GM18519 (cell line): ENCODE results near the gene SMIM8.

ENCODE experiments used
- ATAC-seq: cut with Tn5 transposase; IDR thresholded peaks from one replicate; pipeline ENCODE4 v1.9.1; 2021; ENCODE audit warnings: mild to moderate bottlenecking, moderate library complexity; ENCODE audit not compliant: unreplicated experiment, low FRiP score

The SMIM8 gene

GRCh38 chr6:87382861-87383260 lies 60.5 kb downstream of the SMIM8 start:
- no peak for ATAC-seq

- no peak for ATAC-seq
These were observed 61.6 kb downstream of the SMIM8 start for GRCh38 chr6:87384038-87384437.

GRCh38 chr6:87384449-87384848 lies 62.1 kb downstream of the SMIM8 start:
- no peak for ATAC-seq

- no peak for ATAC-seq
These were observed 68.9 kb downstream of the SMIM8 start for GRCh38 chr6:87391334-87391733.
